CD4-positive, alpha-beta T cell treated with Interleukin-17A for 1 hour (primary cell): ENCODE data around the gene TSPAN11.

Experiments used
- DNase-seq: peaks from one replicate; pipeline ENCODE4 v3.0.0-alpha.2; 2020

TSPAN11 gene

DNA sequence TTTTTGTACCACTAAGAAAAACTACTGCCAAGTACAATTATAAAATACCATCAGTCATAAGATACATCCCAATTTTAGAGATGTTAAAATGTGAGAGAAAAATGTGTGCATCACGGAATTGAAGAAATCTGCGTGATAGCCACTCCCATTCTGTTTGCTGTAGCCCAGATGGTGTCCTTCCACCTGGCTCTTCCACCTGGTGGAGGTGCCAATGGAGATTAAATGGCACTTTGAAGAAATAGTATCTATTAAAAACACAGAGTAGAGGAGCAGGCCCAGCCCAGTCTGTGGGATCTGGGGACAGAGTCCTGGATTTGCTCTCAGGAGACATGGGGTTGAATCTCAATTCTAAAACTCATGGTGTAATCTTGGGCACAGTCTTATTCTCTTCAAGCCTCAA, 35.5 kb downstream of the TSPAN11 start:
- DNase-seq: no peak

DNA sequence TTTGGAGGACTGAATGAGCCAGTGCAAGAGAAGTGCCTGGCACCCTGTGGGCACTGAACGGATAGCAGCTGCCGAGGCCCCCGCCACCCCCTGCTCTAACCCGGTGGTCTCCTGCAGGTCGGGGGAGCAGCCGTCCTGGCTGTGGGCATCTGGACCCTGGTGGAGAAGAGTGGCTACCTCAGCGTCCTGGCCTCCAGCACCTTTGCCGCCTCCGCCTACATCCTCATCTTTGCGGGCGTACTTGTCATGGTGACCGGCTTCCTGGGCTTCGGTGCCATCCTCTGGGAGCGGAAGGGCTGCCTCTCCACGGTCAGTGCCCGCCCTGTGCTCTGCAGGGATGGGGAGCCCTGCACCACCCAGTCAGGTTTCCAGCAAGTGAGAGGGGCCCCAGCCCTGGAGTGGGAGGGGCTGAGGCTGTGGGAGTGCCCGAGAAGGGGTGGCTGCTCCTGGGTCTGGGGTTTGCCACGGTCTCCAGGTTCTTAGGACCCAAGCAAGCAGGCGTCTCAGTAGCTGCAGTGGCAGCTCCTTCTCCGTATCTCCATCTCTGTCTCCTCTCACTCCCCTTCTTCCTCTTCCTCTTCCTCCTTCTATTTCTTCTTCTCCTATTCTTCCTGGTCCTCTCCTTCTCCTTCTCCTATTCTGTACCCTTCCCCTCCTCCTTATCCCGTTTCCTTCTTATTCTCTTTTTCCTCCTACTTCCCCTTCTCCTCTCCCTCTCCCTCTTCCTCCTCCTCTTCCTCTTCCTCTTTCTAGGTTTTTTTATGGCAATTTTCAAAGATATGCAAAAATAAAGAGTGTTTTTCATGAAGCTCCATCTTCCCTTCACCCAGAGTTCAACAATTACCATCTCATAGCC, 37.4 kb downstream of the TSPAN11 start:
- DNase-seq: no peak

DNA sequence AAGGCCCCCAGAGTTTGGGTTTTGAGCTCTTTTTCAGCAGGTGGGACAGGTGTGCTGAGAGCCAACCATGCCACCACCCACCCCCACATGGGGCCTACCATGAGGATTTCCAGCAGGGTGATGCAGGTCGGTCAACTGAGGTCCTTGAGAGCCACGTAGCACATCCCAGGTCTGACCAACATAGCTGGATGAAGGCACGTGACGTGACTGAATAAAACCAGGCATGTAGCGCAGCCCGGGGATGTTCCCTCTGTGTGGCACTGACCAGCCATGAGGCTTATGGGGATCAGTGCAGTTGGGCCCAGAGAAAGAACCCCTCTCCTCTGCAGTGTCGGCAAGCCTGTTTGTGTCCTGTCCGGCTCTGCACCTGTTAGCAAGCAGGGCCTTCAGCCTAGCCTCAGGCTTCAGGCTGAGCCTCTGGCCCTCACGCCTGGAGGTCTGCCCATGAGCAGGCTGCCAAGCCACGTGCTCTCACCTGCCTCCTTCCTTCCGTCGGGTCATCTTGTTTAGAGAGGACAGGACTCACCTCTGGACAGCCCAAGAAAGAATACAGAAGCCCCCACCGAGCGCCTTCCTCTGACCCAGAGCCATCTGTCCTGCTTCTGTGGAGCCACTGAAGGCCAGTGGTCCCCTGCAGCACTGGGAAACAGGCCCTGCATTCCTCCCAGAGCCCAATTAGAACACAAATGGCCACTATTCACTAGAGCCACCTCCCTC, 38.5 kb downstream of the TSPAN11 start:
- DNase-seq: no peak

DNA sequence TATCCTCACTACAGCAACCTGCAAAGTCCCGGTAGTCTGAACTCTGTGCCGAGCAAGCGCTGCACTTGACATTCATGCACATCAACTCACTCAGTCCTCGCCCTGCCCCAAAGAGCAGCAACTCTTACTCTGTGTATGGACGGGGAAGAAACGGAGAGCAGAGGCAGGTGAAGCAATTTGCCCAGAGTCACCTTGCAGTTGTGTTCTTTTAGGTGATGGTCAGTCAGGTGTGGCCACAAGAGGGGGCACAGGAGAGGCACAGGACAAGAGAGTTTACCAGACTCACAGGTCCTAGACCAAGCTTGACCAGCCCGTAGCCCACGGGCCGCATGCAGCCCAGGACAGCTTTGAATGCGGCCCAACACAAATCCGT, 39.1 kb downstream of the TSPAN11 start:
- DNase-seq: no peak

DNA sequence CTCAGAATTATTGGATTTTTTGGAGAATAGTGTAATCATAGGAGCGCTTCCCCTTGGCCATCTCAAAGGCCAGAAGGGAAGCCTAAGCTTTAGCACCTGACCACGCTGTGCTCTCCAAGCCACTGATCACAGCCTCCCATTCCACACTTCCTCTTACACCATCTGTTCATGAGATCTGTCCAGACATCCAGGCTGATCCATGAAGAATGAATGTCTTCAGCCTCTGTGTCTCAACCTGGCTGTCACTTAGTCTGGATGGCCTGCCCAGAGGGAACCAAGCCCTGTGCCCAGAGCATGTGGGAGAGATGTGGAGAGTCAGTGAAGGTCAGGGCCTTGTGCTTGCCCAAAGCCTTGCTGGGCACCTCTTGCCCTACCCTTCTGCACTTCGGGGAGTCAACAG, 40.5 kb downstream of the TSPAN11 start:
- DNase-seq: no peak

DNA sequence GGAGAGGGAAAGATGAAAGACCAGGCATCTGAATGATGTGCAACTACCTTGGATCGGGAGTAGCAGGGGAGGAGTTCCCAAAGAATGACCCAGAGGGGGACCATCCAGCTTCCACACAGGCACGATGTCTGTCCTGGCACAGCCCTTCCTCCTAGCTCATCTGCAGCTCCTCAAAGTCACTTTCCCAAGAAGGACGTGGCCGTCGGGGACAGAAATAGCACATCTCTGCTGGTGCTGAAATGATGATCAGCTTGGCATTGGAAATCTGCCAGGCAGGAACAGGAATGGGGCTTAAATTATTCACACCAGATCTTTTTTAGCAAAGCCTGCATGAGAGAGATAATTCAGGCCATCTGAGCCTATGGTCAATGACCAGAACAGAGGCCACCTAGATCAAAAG, 41.7 kb downstream of the TSPAN11 start:
- no peak for DNase-seq

DNA sequence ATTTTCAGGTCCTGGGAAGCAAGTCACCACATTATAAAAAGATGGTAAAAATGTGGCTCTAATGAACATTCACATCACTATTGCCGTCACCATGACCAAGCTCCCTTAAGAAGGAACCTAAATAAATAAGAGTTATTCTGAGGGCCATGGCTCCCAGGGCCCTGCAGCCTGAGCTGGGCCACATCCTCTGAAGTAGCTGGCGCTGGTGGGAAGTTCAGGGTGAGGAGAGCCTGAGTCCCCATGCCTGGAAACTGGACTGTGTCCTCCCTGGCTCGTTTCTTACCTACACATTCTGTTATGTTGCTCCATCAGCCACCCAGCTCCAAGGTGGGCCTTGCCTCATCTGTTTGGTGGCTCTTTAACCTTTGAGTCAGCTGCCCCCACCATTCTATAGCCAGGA, 42.5 kb downstream of the TSPAN11 start:
- DNase-seq: no peak

DNA sequence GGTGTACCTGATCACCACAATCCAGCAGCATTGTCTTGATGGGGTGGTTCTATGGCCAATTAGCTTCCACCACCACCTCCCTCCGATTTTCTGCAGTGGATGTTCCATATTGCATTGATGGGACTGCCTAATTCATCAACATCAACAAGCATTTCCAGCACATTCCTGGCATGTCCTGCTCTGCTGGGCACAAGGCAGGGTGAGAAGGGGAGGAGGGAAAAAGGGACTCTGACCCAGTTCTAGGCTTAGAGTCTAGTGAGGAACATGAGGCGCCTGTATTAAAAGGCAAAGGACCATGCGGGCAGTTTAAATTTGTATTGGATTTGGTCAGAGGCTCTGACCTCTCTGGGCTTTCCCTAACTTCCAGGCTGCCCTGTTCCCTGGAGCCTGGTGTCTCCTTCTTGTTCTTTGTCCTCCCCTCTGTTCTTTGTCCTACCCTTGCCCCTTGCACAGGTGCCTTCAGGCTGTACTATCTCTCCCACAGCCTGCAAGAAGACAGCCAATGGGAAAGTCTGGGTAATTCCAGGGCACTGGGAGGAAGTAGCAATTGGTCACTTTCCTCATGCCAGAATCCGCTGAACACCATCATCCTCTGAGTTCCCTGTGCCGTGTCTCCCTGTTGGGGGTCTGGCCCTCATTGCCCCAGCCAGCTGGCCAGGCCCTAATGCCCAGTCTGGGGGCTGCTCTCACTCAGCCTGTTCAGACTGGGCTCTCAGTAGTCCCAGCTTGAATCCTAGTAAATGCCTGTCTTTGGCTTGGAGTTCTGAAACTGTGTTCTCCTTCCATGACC, 43.3 kb downstream of the TSPAN11 start:
- no peak for DNase-seq

DNA sequence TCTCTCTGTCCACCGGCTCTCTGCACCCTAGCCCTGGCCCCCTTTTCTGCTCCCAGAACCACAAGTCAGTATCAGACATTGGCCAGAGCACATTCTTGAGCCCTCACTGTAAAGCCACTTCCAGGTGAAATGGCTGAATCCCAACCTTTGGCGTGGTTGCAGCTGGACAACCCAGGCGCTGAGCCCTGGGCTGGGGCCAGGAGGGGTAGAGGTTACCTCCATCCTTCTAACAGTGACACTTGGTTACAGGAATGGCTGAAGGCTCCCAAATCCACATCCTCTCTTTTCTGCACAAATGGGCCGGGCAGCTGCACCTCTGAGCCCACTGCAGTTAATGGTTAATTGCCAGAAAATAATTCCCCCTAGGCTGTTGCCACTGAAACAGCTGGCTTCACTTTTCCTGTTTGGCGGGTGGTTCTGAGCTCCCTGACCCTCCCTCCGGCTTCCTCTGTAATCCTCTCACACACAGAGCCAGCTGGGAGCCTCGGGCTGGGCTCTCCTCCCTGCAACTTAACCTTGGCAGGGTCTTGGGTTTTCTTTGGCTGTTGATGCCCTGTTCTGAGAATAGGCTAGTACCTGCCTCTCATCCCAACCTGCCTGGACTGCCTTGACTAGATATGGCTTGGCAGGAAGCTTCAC, 44.1 kb downstream of the TSPAN11 start:
- DNase-seq: no peak

DNA sequence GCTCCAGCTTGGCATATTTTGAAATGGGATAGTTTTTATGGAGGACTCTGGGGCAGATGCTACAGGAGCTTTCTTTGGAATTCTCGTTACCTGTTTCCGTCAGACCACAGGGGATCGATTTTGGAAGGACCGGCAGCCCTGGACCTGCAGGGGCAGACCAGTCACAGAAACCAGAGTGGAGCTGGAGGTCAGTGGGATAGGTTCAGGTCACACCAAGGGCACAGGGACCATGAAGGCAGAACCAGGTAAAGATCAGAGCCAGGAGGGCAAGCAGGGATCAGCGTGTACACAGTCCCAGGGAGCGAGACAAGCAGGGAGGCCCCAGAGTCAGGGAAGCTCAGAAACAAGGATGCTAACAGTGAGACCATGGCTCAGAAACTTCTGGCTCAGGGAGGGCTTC, 45.5 kb downstream of the TSPAN11 start:
- no peak for DNase-seq

DNA sequence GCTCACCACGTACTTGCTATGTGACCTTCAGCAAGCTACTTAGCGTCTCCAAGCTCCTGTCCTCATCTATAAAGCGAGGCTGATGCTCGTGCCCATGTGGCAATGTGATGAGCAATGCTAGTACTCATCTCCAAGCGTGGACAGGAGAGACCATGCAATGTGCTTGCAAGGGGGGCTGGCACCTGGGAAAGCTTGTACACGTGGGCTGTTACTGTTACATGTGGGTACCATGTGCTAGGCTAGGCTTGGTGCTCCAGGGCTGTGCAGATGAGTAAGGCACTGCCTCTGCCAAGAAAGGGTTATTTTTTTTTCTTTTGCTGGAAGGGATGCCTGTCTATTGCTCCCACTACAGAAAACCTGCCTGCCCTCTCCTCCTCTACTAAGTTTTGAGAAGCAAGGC, 46.6 kb downstream of the TSPAN11 start:
- no peak for DNase-seq

DNA sequence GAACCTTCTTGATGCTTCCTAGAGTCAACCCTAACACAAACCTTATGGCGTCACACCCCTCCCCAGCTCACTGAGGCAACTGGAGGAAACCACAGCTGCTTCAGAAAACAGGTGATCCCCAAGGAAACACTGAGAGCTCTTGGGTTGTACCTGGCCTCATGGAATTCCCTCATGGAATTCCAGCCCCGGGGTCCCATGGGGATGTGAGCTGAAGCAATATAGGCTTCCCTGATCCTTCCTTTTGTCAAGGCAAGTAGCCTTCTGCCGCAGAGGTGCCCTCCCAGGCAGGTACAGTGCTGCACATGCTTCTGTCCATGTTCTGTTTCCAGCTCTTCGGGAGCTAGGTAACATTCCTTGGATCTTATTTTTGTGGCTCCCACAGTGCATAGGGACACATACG, 47.3 kb downstream of the TSPAN11 start:
- DNase-seq: no peak

DNA sequence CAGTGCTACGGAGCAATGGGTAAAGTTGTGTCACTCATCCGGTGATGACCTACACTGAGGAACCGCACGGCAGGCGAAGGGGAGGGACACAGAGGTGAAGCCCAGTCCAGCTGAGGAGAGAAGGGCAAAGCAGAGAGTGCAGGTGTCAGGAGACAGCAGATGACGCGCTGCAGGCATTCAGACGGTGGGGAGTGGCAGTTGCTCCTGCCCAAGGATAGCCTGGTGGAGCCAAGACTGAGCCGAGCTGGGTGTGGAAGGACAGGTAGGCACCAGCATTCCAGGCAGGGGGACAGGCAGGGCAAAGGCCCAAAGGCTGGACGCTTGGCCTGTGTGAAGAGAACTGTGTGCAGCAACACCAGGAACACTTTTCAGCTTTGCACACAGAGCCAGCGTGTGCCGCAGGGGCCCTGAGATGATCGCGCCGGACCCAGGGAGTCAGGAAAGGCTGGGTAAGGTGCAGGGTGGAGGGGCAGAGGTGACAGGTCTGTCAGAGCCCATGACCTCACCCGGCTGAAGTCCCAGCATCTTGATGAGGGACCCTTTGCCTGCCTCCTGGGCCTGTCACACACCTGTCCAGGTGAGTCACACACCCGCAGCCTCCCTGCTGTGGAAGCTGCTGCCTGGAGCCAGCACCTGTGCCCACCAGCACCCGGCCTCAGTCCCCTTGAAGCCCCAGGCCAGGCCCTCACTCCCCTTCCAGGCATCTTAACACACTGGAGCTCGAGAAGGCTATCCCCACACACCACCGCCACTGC, 48.4 kb downstream of the TSPAN11 start:
- DNase-seq: no peak

DNA sequence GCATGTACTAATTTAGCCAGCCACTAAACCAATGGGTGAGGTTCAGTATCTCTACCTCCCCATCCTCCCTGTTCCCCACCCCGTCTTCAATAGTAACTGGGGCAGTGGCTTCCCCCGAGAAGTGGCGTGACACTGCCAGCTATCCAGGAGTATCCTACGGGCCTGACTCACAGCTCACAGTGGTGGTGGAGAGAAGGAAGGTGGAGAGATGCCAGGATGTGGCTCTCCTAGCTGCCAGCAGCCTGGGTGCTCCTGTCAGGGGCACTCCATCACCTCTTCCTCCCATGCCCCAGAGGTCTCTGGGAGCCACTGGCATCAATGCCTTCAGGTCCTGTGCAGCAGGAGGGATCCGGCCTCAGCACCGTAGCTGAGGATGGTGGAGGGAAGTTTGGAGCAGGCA, 49.0 kb downstream of the TSPAN11 start:
- no peak for DNase-seq

DNA sequence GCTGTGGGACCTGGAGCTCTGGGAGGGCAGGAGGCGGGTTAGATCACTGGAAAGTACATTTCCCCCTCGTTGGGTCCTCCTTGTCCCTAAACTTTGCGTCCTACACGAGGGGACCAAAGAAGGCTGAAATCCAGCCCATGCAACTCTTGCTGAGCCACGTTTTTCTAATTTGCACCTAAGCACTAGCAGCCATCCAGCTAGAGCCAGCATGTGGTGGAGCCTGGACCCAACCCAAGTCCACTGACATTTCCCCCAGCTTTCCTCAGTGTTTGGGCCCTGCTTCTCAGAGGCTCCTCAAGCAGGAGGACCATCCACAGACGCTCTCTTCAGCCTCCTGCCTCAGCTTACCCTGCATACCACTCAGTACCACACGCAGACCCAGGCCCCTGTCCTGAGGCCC, 49.7 kb downstream of the TSPAN11 start:
- DNase-seq: no peak

DNA sequence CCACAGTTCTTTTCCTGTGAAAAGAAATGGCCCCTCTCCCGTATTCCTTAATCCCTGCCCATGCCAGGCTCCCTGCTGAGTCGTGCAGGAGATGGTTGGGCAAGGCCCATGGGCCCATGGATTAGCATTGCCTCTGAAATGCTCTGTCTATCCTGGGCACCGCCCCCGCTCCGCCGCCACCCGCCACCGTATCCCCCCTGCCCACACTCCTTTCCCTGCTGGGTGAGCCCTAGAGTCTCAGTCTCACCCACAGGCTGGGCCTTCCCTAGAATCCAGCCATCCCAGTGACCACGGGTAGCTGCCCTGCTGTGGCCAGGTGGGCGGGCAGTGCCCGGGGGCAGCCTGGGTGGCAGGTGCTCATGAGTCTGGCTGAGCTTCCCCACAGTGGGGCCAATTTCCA, 50.6 kb downstream of the TSPAN11 start:
- no peak for DNase-seq

DNA sequence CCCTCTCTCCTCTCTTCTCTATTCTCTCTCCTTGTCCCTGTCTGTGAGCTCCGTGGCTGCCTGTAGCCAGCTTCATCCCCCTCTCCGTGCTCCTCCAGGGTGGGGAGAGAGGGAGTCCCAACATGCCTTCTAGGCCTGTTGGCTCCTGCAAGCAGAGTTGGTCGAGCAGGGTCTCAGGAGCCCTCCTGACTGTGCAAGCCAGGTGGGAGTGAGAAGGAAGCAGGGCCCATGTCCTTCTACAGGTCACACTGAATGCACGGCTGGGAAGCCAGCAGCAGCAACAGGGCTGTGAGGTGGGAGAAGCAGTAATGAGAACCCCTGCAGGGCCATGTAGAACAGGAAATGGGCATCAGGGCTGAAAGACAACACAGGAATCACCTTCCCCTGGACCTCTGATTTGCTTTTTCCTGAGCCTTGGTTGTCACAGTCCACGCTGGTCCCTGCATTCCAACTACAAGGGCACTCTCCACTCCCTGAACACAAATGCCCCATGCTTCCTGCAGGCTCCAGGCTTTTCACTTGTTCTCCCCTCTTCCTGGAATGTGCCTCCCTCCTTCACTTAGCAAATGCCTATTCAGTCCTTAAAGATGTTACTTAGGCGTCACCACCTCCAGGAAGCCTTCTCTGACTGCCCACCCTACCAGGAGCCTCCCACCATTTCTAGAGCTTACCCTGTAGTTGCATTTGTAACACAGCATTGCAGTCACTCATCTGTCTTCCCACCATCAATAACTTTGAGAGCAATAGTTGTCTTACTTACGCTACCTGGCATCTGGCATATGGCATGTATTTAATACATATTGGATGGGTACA, 51.2 kb downstream of the TSPAN11 start:
- no peak for DNase-seq

DNA sequence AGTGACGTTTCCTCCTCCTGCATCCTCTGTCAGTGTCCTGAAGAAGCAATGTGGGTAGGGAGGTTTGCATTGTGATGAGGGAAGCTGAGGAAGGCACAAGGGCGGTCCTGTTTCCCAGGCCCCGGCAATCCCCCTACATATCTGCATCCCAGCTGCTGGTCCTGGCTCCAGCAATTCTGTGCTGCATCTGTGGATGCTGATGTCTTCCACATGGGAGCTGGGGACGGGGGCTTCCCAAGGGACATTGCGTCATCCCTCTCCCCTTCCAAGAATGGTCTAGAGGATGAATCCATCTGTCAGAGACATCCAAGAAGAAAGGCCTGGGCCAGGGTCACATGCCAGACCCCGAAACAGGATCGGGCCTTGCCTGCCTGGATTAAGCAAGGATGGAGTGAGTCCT, 52.1 kb downstream of the TSPAN11 start:
- no peak for DNase-seq

DNA sequence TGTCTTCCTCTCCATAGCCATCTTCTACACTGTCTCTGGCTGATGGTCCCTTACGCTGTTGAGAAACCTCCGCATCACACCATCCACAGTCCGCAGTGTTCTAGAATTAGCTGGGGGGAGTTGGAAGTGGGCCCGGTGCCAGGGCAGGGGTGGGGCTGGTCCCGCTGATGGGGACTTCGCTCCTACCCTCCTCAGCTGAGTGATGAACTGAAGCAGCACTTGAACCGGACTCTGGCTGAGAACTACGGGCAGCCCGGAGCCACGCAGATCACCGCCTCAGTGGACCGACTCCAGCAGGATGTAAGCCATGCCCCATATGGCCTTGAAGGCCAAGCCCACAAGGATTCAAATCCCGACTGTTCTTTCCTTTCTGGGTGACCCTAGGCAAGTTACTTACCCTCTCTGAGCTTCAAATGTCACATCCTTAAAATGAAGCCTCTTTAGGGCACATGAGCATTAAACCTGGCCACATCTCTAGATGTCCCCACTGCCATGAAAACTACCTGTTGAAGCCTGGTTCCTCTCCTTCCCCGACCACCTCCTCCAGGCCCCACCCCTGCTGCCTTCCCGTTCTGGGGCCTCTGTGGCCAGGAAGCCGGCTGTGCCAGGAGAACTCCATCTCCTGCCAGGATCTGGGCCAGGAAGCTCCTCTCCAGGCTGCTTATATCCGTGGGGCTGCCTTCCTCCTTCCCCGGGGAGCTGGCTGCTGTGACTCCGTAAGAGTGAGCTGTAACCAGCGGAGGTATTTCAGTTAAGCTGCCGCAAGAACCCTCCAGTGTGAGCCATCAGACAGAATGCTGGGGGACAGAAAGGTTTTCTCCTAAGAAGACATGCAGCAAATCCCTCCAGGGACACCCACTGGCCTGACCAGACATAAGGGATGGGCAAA, 53.1 kb downstream of the TSPAN11 start:
- no peak for DNase-seq

DNA sequence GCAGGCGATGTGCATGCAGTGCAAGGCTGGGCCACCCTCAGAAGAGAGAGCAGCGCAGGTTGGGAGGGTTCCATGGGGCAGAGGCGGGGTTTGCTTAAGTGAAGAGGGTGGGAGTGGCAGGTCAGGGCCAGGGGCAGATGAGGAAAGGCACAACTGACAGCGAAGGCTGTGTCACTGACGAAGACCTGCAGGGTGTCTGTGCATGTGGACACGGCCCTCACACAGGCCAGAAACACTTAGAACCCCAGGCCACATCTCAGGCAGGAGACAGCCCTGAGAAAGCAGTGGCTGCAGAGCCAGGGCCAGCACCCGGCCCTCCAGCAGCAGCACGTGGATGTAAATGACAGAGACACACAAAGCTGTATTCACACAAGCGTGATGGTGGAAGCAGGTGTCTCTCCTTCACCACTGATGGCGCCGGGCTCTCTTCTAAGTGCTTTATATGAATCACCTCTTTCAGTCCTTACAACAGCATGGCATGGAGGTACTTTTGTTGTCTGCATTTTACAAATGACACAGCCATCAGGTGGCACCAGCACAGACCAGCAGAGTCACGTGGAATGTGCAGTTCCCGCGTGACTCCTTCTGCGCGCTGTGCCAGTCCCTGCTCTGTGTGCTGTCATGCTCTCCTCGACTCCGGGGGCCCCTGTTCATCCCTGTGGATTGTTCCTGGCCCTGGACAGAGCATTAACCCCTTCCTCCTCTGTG, 54.6 kb downstream of the TSPAN11 start:
- DNase-seq: no peak
